Inflammatory macrophage treated with lipopolysaccharide for 4 hours (primary cell): ENCODE measurements around the gene GPR141.

ENCODE experiments used
- DNase-seq: peaks from one replicate; pipeline ENCODE4 v3.0.0-alpha.2; 2020

GPR141 gene

GRCh38 chr7:37732888-37733287 lies 49.3 kb downstream of the GPR141 start:
- no peak for DNase-seq

- no peak for DNase-seq
Observed at GRCh38 chr7:37735196-37735595, 51.6 kb downstream of the GPR141 start.

DNA sequence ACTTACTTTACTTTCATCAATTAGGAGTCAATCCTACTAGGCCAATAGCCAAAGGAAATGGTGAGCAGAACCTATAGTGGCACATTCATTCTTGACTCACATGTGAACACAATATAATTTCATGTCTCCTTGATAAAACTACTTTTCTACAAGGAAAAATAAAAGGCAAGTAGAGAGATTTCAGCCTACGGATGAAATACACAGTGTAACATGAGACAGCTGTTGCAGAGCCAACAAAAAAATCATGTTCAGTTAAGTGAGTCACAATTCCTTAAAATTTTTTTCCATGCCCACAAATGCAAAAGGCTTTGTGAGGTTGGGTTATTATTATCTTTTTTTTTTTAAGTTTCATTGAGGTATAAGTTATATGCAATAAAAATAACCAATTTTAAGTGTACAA lies 54.8 kb downstream of the GPR141 start:
- no peak for DNase-seq

GRCh38 chr7:37740398-37740797 lies 56.8 kb downstream of the GPR141 start:
- DNase-seq = no peak

DNA sequence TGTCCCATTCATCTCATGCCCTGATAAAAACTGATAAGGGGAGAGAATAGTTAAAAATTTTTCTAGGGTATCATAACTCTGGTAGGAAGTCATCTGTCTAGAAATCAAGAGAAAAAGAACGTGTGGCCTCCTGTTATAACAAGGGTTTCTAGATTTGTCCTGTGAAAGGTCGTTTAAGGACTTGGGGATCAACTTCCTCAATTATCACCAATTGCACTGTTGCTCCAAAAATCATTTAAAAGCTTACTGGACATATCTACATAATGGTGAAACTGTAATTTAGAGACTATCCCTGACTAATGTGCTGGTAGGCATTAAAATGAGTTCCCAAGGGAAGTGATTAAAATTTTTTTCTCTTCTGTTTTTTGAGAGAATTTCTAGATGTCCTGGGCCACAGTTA lies 58.2 kb downstream of the GPR141 start:
- DNase-seq = peak; percentile 32

DNA sequence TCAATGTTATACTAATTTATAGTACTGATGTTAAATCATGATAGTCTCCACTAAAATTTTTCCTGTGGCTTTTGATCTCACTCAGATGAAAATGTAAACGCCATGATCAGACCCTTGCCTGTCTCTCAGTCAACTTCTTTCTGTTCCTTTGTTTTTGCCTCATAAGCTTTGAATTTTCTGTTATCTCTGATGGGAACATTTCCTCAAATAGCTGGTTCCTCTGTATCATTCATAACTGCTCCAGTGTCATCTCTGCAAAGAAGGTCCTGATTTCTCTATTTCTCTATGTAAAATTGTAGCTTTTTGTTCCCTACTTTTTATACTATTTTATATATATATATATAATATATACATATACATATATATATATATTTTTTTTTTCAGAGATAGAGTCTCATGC lies 67.5 kb downstream of the GPR141 start:
- peak; percentile 42 for DNase-seq

GRCh38 chr7:37753398-37754050 lies 70.0 kb downstream of the GPR141 start:
- no peak for DNase-seq

DNA sequence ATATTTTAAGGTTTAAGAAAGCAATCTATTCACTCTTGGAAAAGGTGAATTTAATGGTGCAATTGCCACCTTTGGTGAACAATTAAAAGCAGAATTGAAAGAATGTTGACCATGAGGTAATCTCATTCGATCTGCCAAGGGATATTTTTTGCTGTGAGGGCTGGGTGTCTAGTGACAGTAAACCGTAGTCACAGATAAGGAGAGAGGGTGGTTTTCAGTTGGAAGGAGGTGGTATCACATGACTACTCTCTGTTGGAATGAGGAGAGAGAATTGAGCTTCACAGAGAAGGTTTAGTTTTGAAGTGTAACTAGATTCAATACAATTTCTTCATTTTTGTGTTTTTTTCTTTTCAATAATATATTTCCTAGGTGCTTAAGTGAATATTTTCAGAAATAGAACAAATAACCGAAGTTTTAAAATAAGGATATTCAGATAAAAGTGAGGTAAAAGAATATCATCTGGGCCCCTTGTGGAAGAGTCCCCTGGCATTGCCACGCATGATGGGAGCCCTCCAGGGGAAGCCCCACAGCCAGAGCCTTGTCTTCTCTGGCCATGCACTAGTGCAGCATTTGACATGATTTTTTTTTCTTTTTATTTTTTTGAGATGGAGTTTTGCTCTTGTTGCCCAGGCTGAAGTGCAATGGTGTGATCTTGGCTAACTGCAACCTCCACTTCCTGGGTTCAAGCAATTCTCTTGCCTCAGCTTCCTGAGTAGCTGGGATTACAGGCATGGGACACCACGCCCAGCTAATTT lies 73.4 kb downstream of the GPR141 start:
- peak; percentile 10 for DNase-seq

DNA sequence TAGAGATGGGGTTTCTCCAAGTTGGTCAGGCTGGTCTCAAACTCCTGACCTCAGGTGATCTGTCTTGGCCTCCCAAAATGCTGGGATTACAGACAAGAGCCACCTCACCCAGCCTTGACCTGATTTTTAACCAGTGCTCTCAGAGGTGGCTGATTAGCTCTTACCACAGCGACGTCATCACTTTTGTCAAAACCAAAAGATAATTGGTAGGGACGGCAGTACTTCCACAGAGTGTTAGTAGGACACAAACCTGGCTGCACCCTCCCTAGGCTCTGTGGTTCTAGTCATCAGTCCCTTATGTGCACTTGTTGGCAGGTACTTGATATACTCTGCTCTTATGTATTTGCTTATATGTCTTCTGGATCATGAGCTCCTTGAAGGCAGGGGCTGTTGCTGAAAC lies 74.0 kb downstream of the GPR141 start:
- no peak for DNase-seq

DNA sequence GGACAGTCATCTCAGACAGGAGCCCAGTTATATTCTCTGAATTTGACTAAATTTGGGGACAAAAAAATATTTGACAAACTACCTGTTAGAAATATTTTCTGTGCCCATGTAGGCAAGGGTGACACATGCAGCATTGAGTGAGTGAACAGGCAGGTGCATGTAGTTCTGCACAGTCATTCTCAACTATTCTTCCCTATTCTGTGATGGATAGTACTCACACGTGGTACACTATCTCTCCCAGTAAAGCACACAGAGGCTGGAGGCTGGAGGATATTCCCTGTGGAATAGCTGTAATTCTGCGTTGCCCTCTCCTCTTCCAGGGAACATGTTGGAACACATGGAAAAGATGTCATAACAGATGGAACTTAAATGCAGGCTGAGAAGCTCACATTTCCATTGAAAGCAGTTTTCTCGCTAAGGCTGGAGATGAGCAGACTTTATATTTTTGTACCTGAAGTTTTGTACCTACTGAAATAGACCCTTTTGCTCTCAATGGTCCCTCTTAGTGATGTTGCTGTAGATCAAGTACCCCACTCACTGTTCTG lies 75.0 kb downstream of the GPR141 start:
- no peak for DNase-seq

DNA sequence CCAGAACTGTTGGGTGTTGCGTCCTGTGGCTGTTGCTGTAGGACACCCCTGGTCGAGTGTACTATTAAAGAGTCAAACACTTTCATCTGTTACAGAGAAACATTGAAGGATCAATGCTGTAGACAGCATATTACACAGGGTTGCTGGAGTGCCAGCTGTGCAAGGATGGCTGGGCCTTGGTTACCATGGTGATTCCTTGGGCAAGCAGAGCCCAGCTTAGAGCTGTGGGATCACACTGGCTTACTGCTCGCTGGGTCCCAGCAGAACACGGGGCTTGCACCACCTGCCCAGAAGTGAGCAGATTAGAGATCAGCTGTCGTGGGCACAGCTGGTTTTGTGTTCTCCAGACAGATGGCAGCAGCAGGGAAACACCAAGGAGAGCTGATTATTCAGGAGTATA lies 76.0 kb downstream of the GPR141 start:
- no peak for DNase-seq

GRCh38 chr7:37765421-37765829 lies 81.9 kb downstream of the GPR141 start:
- peak; percentile 87 for DNase-seq

- peak; percentile 96 for DNase-seq
Observed at GRCh38 chr7:37765872-37766525, 82.4 kb downstream of the GPR141 start.

GRCh38 chr7:37768611-37769010 lies 85.0 kb downstream of the GPR141 start:
- DNase-seq = peak; percentile 54

- no peak for DNase-seq
Observed at GRCh38 chr7:37769291-37769690, 85.7 kb downstream of the GPR141 start.

GRCh38 chr7:37769726-37770125 lies 86.2 kb downstream of the GPR141 start:
- DNase-seq = no peak

GRCh38 chr7:37770838-37771237 lies 87.3 kb downstream of the GPR141 start:
- DNase-seq = no peak

DNA sequence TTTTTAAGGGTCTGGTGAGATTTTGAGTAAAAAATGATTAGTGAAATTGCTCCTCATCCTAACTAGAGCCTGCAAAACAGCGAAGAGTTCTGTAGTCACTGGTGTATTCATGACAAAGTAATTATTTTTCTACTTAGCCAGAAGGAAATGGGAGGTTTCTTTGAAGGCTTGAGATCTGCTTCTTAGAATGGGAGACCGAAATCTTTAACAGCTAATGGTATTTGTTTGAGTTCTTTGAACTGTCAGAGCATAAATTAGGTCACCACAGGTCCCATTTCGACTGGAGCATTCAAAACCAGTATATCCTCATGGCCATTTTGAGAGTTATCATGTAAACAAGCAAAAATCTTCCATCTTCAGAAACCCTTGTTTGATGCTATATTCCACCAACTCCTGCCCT lies 87.8 kb downstream of the GPR141 start:
- no peak for DNase-seq

DNA sequence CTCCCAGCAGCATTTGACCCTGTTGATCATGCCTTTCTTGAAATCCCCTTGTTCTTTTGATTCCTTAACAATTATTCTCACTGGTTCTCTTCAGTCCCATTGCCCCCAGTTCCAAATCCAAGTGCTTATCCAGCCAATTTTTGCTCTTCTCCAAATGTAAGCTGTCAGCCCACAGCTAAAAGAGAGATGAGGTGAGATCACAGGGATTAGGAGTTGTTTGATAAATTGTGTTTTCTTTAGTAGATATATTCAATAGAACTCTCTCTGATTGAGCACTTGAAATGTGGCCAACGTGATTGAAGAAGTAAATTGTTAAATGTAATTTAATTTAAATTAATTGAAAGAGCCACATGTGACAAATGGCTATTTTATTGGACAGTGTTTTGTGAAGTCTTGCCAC lies 88.2 kb downstream of the GPR141 start:
- no peak for DNase-seq

- no peak for DNase-seq
Observed at GRCh38 chr7:37775921-37776320, 92.4 kb downstream of the GPR141 start.

- DNase-seq = peak; percentile 55
Observed at GRCh38 chr7:37781156-37781555, 97.6 kb downstream of the GPR141 start.

- DNase-seq = no peak
Observed at GRCh38 chr7:37782166-37782565, 98.6 kb downstream of the GPR141 start.

DNA sequence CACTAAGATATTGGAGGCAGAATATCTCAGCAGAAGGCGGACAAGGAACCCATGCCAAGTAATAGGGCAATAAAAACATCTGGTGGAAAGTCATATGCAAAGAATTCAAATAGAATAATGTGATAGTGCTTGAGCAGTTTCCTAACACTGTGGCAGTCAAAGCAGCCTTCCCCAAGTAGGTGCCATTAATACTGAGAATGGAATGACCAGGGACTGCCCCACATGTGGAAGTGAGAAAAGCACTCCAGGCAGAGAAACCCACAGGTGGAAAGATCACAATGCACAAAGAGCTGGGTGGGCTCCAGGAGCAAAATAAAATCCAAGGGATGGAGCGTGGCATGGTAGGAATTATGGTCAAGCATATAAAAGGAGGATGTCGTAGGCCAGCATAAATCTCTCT lies 100.4 kb downstream of the GPR141 start:
- no peak for DNase-seq
